Measurements from ENCODE around the gene A1BG.

- TF ChIP-seq POLR2AphosphoS5 (IDR thresholded peaks at IDR 0.05; ENCODE audit: low read depth, low read length) (no peak), POLR2A (IDR thresholded peaks at IDR 0.05; ENCODE audit: low read depth, low read length) (no peak), SPI1 (IDR thresholded peaks at IDR 0.05; ENCODE audit: low read depth, low read length) (no peak), POU2F2 (IDR thresholded peaks at IDR 0.05; ENCODE audit: low read depth, low read length) (no peak)
Observed at GRCh38 chr19:58397533-58398037, 44.3 kb upstream of the A1BG start.
